ENCODE measurements around the gene NOX3. TPM values are rescaled to one million over a fixed set of nuclear protein-coding genes. Genes with fewer than 3 reads are reported as not detected.

NOX3 gene
- total RNA-seq, 1 donor from 2014 or later = not detected

GRCh38 chr6:155424181-155424580, 31.5 kb downstream of the NOX3 start:
- TF ChIP-seq, protein P1, sequence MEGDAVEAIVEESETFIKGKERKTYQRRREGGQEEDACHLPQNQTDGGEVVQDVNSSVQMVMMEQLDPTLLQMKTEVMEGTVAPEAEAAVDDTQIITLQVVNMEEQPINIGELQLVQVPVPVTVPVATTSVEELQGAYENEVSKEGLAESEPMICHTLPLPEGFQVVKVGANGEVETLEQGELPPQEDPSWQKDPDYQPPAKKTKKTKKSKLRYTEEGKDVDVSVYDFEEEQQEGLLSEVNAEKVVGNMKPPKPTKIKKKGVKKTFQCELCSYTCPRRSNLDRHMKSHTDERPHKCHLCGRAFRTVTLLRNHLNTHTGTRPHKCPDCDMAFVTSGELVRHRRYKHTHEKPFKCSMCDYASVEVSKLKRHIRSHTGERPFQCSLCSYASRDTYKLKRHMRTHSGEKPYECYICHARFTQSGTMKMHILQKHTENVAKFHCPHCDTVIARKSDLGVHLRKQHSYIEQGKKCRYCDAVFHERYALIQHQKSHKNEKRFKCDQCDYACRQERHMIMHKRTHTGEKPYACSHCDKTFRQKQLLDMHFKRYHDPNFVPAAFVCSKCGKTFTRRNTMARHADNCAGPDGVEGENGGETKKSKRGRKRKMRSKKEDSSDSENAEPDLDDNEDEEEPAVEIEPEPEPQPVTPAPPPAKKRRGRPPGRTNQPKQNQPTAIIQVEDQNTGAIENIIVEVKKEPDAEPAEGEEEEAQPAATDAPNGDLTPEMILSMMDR (IDR thresholded peaks at IDR 0.05; ENCODE audit: insufficient read depth, low read length, severe bottlenecking) = no peak

GRCh38 chr6:155422635-155423034, 33.0 kb downstream of the NOX3 start:
- DNase-seq (ENCODE audit: low read depth) (no peak), FAIRE-seq (no peak)
- no peak overlapping the region for H3K4me3 ChIP-seq (ENCODE audit: low read depth, low read length)
- TF ChIP-seq, protein P1 (IDR thresholded peaks at IDR 0.05; ENCODE audit: insufficient read depth, low read length, severe bottlenecking) = no peak
- H3K27me3 ChIP-seq (ENCODE audit: control insufficient read depth, insufficient read depth, low read length) = no peaks in the 10 kb centered on the region
- H3K36me3 ChIP-seq (ENCODE audit: control insufficient read depth, insufficient read depth, low read length) = no peaks in the 10 kb centered on the region

More at GRCh38 chr6:155424181-155424580, 31.5 kb downstream of the NOX3 start:
- Histone ChIP-seq H3K27me3 (ENCODE audit: control insufficient read depth, insufficient read depth, low read length) (no peaks in the 10 kb centered on the region), H3K36me3 (ENCODE audit: control insufficient read depth, insufficient read depth, low read length) (no peaks in the 10 kb centered on the region), H3K4me3 (ENCODE audit: low read depth, low read length) (no peak overlapping the region)
- DNase-seq (ENCODE audit: low read depth) (no peak), FAIRE-seq (no peak)

DNA sequence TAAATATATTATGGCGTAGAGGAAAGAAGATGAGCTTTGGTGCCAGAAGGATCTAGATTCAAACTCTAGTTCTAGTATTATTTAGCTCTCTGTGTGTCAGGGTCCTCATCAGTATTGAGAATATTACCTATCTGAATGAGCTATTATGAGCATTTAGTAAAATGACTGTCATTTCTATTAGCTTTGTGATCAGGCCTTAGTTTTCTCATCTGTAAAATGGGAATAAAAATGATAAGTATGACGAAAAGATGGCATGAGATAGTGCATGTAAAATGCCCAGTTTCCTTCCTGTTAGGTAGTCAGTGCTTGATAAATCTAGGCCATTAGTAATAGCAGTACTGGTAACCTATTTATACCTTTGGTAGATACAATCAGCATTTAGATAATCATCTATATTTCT, 35.1 kb downstream of the NOX3 start:
- DNase-seq (ENCODE audit: low read depth) (no peak), FAIRE-seq (no peak)
- Histone ChIP-seq H3K36me3 (ENCODE audit: control insufficient read depth, insufficient read depth, low read length) (no peaks in the 10 kb centered on the region), H3K27me3 (ENCODE audit: control insufficient read depth, insufficient read depth, low read length) (no peaks in the 10 kb centered on the region), H3K4me3 (ENCODE audit: low read depth, low read length) (no peak overlapping the region)
- TF ChIP-seq, protein P1 (IDR thresholded peaks at IDR 0.05; ENCODE audit: insufficient read depth, low read length, severe bottlenecking) = no peak

DNA sequence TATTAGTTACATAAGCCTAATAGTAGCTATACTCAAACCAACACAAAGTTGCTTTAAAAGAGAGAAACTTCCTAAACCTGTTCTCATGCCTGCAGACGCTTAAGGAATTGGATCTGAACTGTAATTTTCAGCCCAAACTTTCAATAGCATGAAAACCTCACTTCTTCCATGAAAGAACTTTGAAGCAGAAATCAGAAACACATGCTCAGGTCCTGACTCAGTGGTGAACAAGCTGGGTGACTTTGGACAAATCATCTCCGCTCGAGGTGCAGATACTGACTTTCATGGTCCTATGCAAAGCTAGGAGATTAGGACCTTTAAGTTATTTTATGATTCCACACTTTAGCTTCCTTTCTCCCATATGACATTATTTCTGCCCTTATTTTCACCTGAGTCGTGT, 36.5 kb downstream of the NOX3 start:
- Histone ChIP-seq H3K36me3 (ENCODE audit: control insufficient read depth, insufficient read depth, low read length) (no peaks in the 10 kb centered on the region), H3K4me3 (ENCODE audit: low read depth, low read length) (no peak overlapping the region), H3K27me3 (ENCODE audit: control insufficient read depth, insufficient read depth, low read length) (no peaks in the 10 kb centered on the region)
- TF ChIP-seq, protein P1 (IDR thresholded peaks at IDR 0.05; ENCODE audit: insufficient read depth, low read length, severe bottlenecking) = no peak
- FAIRE-seq = no peak
- DNase-seq (ENCODE audit: low read depth) = no peak

DNA sequence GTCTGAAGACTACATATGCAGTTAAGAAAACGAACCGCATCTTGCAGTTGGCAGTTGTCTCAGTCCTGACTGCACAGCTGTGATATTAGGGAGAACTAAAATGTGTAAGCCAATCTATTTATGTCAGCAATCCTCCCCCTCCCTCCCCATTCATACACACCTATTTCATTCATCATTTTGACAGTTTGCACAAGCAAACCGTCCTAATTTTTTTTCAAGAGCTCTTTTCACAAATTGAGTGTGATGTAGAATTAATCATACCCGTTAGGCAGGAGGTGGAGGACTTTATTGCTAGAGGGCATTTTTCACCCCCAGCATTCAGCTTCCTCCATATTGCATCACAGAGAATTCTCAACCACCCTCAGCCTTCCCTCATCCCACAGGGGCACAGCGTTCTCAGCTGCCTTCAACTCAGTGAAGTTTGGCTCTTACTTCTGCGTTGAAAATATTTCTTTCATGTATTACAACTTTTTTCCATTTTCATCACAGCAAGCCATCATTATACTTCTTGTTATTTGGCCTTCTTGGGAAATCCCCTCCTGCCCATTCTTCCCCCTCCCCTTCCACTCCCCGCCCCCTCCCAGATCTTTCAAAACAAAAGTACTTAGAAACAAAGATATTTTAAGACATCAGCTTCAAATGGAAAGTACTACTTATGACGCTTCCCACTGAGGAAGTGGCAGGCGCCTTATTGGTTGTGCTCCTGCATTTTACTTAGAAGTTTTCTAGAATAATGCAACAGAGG, 37.5 kb downstream of the NOX3 start:
- peak; percentile 83 for DNase-seq (ENCODE audit: low read depth)
- no peak overlapping the region for H3K4me3 ChIP-seq (ENCODE audit: low read depth, low read length)
- H3K27me3 ChIP-seq (ENCODE audit: control insufficient read depth, insufficient read depth, low read length) = no peaks in the 10 kb centered on the region
- H3K36me3 ChIP-seq (ENCODE audit: control insufficient read depth, insufficient read depth, low read length) = no peaks in the 10 kb centered on the region
- no peak for FAIRE-seq
- TF ChIP-seq, protein P1 (IDR thresholded peaks at IDR 0.05; ENCODE audit: insufficient read depth, low read length, severe bottlenecking) = no peak

DNA sequence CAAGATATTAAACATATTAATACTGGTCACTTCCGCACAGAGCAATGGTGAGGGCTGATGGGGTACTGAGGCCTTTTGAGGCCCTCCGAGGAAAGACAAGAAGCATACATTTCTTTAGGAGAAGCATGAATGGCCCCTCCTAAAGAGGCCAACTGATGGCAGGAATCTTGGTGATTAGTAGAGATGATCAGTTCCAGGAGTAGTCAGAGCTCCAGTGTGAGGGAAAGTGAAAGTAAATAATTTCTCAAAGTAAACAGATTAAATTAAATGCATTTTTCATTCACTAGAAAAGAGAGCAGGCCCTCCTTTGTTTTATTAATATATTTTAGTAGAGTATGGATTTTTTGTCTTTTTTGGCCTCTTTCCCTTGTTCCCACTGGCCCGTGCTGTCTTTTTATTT, 38.2 kb downstream of the NOX3 start:
- TF ChIP-seq, protein P1 (IDR thresholded peaks at IDR 0.05; ENCODE audit: insufficient read depth, low read length, severe bottlenecking) = no peak
- Histone ChIP-seq H3K27me3 (ENCODE audit: control insufficient read depth, insufficient read depth, low read length) (no peaks in the 10 kb centered on the region), H3K36me3 (ENCODE audit: control insufficient read depth, insufficient read depth, low read length) (no peaks in the 10 kb centered on the region), H3K4me3 (ENCODE audit: low read depth, low read length) (no peak overlapping the region)
- no peak for DNase-seq (ENCODE audit: low read depth)
- no peak for FAIRE-seq

All from bronchial epithelial cell (primary cell).